Articular chondrocyte of knee joint (primary cell): Measurements from ENCODE around the gene APLP2. TPM values are rescaled to one million over a fixed set of nuclear protein-coding genes. Genes with fewer than 3 reads are reported as not detected.

Source experiments
- small RNA-seq: library from RNA; depleted of rRNA; stranded (forward); fragments of <200 nt; gene quantifications from one replicate; pipeline ENCODE3, GENCODE V24; 2012
- total RNA-seq: library from RNA; depleted of rRNA; stranded (reverse); fragments of >200 nt; gene quantifications from 2 replicates; pipeline ENCODE4 v1.2.3, GENCODE V29; 2012

Gene APLP2
- 557 and 563 TPM in 2 replicates for total RNA-seq

GRCh38 chr11:130069659-130070108 is at the start of gene APLP2:
Gene APLP2, plus strand, starts transcription at chr11:130069894. Its CDS starts 84 bp downstream, at chr11:130069978.

DNA sequence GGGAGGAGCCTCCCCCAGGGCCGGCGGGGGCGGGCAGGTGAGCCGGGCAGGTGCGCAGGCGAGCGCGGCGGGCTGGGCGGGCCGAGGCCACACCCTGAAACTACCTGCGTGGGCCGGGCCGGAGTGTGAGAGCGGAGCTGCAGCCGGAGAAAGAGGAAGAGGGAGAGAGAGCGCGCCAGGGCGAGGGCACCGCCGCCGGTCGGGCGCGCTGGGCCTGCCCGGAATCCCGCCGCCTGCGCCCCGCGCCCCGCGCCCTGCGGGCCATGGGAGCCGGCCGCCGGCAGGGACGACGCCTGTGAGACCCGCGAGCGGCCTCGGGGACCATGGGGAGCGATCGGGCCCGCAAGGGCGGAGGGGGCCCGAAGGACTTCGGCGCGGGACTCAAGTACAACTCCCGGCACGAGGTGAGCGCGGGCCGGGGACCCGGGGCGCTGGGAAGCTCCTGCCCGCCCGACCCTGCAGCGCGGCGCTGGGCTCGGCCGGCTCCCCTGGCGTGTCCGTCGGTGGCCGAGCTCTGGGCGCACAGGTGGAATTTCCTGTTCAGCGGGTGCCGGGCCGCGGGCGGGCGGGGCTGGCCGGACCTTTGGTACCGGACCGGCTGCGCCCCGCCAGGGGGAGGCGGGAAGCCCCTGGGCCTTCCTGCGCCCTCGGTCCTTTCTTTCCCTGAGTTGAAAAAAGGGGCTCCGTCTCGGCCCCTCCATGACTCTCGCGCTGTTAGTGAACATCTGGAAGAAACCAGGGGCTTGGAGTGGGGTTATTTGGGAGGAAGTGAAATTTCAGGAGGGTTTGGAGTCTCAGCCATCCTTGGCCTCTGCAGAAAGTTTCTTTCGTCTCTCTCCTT is 90.2 kb downstream of the APLP2 start, which contains the start of gene ST14:
Gene ST14 (plus strand): TSS at position 126 of the 841 bp plus-strand sequence. CDS start 198 bp downstream, at position 324.

Small RNA genes within 50 kb of the gene (small RNA-seq; reads per million reads assigned to genes)
- gene RF00015 (not detected), gene RPL34P21 (not detected)

Other genes starting within 250 kb of the APLP2 start
- 18.5 and 21.3 TPM in 2 replicates for gene NFRKB, start 174.3 kb upstream of the APLP2 start, total RNA-seq
- gene PRDM10, start 67.1 kb upstream of the APLP2 start, total RNA-seq: 6.4 and 8.5 TPM in 2 replicates
- gene ST14, start 89.9 kb downstream of the APLP2 start, total RNA-seq: not detected in 2 replicates
- 46.9 and 52.4 TPM in 2 replicates for gene ZBTB44, start 245.0 kb downstream of the APLP2 start, total RNA-seq